ENCODE data around the gene ADCY6. TPM values are rescaled to one million over a fixed set of nuclear protein-coding genes. Genes with fewer than 3 reads are reported as not detected.

Gene ADCY6
- total and polyA plus RNA-seq, 4 donors = 4.3 to 30.5 (median 10.5) TPM

- TF ChIP-seq REST (IDR thresholded peaks at IDR 0.05) = no peak
- TF ChIP-seq ZBTB33 (IDR thresholded peaks at IDR 0.05) = no peak
- no peak for TF ChIP-seq SP1 (IDR thresholded peaks at IDR 0.05)
- TF ChIP-seq HNF4A (conservative IDR thresholded peaks at IDR 0.05) = no peak
- no peak for TF ChIP-seq YY1 (IDR thresholded peaks at IDR 0.05)
Observed at GRCh38 chr12:48822139-48822538, 33.2 kb upstream of the ADCY6 start (continued).

GRCh38 chr12:48819986-48820725 is 31.3 kb upstream of the ADCY6 start:
- DNase-seq (ENCODE audit: low spot score) = no peak
- Histone ChIP-seq H3K27ac (ENCODE audit: low read depth in 1 of 2, low read length in 2 of 2) (no peak overlapping the region), H3K36me3 (ENCODE audit: control insufficient read depth in 4 of 4, insufficient read depth in 3 of 4, low read depth in 1 of 4, low read length in 3 of 4) (no peaks in the 10 kb centered on the region), H3K9me3 (ENCODE audit: control insufficient read depth in 4 of 4, low read length in 3 of 4) (no peaks in the 10 kb centered on the region), H3K4me1 (ENCODE audit: control insufficient read depth in 4 of 4, insufficient read depth in 4 of 4, low read length in 3 of 4) (peaks cover 3 to 18% (median 12%) of the 10 kb centered on the region in 4 donors), H3K4me3 (ENCODE audit: low read depth in 1 of 3, low read length in 3 of 3) (no peak overlapping the region), H3K9ac (ENCODE audit: low read depth in 1 of 2, low read length in 2 of 2) (no peak overlapping the region), H3K27me3 (ENCODE audit: control insufficient read depth in 4 of 4, insufficient read depth in 4 of 4, low read length in 3 of 4) (peaks cover 0 to 6% (median 3%) of the 10 kb centered on the region in 4 donors)
- WGBS = 77% methylated on average over 5 of the region's 5 CpGs
- TF ChIP-seq HNF4G (IDR thresholded peaks at IDR 0.05) (no peak), ZBTB33 (IDR thresholded peaks at IDR 0.05) (no peak), SP1 (IDR thresholded peaks at IDR 0.05) (no peak), FOXA1 (IDR thresholded peaks at IDR 0.05) (no peak), JUND (IDR thresholded peaks at IDR 0.05) (no peak), FOXA2 (IDR thresholded peaks at IDR 0.05) (no peak), RXRA (IDR thresholded peaks at IDR 0.05) (no peak), CTCF (IDR thresholded peaks at IDR 0.05; ENCODE audit: low read depth, low read length, missing input control) (no peak)

Measured in liver (tissue), 9 donors.